Activated CD4-positive, alpha-beta memory T cell treated with anti-CD3 and anti-CD28 coated beads for 36 hours (primary cell): Measurements from ENCODE around the gene TAMALIN. TPM values are rescaled to one million over a fixed set of nuclear protein-coding genes. Genes with fewer than 3 reads are reported as not detected.

Experiments
- CTCF ChIA-PET: fragments of 350-600 bp; sonication (Branson Sonifier 250); formaldehyde crosslinking; loops from one replicate; lab custom pipeline; 2021; ENCODE audit warnings: antibody characterized with exemption, inconsistent platforms; lab: Charles Lee
- POLR2A ChIA-PET: fragments of 350-600 bp; sonication (Branson Sonifier 250); formaldehyde crosslinking; loops from one replicate; lab custom pipeline; 2021; ENCODE audit warnings: antibody characterized with exemption; lab: Charles Lee
- DNase-seq: peaks from one replicate; pipeline ENCODE4 v3.0.0-alpha.2; 2020
- H3K27ac Mint-ChIP-seq: one replicate; pipeline ENCODE4 v1.8.0; 2021; ENCODE audit warnings: mixed read lengths
- H3K27me3 Mint-ChIP-seq: one replicate; pipeline ENCODE4 v1.8.0; 2021; ENCODE audit warnings: mixed read lengths
- H3K36me3 Mint-ChIP-seq: one replicate; pipeline ENCODE4 v1.8.0; 2021; ENCODE audit warnings: mixed read lengths
- H3K4me1 Mint-ChIP-seq: one replicate; pipeline ENCODE4 v1.8.0; 2021; ENCODE audit warnings: low read depth, mixed read lengths
- H3K4me3 Mint-ChIP-seq: one replicate; pipeline ENCODE4 v1.8.0; 2021; ENCODE audit warnings: mild to moderate bottlenecking, mixed read lengths
- H3K9me3 Mint-ChIP-seq: one replicate; pipeline ENCODE4 v1.8.0; 2021; ENCODE audit warnings: mixed read lengths
- intact Hi-C: fragments of 100-400 bp; cut with micrococcal nuclease; formaldehyde crosslinking; loops from one replicate; pipeline ENCODE4 v1.15.1; 2023
- total RNA-seq, 2 experiments: library from RNA; stranded (reverse); gene quantifications; one replicate each; pipeline ENCODE4 v1.2.3, GENCODE V29; 2021

TAMALIN gene
- total RNA-seq, 2 experiments from 2014 or later: 15.1 to 18.7 TPM

DNA sequence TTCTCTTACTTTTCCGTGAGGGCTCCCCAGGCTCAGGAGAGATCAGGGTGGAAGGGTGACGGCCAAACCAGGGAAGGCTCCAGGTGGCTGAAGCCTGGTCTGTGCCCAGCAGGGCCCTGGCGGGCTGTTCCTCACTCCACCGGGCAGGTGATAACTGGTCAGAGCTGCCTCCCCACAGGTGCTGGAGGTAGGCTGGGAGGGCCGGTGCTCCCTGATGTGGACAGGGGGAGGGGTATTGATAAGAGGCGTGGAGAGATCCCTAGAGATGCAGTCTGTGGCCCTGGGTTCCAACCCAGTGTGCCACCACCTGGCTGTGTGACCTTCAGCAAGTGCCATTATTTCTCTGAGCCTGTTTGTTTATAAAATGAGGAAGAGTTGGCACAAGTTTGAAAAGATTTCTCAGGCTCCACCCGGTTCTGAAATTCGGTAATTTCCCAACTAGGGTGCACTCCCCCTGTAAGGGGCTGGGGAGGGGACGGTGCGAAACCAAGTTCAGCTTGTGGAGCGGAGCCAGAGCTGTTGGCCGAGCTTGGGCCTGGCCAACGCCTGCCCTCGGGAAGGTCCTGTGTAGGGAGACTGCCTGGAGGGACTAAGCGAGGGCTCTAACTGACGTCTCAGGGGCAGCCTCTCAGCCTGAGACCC lies 43.5 kb downstream of the TAMALIN start:
- no peak for DNase-seq
- peak overlapping the region; percentile 88 for H3K4me3 Mint-ChIP-seq

DNA sequence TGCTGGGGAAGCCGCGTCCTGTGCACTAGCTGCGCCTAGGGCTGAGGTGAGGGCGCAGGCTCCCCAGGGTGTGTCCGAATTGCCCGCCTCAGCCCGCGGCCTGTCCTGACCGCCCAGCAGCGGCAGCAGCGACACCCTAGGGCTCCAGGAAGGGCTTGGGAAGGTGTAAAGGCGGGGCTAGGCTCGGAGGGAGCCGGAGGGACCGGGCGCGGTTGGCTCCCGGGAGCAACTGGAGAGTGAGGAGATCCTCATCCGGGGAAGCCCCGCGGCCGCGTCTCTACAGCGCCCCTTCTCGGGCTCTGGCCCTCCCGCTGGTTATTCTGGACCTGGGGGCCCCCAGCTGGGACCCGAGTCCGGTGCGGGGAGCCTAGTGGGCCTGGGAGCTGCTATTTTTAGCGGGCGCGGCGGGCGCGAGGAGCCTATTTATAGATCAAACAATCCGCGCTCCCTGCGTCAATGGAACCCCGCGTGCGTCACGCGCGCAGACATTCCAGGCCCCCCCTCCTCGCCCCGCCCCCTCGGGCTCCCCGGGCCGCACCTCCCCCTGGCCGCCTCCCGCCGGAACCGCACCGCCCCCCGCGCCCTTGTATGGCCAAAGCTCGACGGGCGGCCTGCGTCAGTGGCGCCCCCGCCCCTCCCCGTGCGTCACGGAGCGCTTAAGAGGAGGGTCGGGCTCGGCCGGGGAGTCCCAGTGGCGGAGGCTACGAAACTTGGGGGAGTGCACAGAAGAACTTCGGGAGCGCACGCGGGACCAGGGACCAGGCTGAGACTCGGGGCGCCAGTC lies 44.2 kb downstream of the TAMALIN start, which contains the start of gene NR4A1:
Gene NR4A1 (plus strand): TSS at position 685 of the 784 bp plus-strand sequence. CDS start 2,887 bp downstream, outside the sequence.
- no peaks in the 10 kb centered on the region for H3K27me3 Mint-ChIP-seq

More for the DNA sequence above, 43.5 kb downstream of the TAMALIN start:
- POLR2A ChIA-PET: interaction anchor here (0.7 to 2.4 kb wide), 7 partner anchors 9 to 172 kb away, joined by 3 to 26 read pairs (median 6); partner anchors contain the start of gene ATG101
- H3K36me3 Mint-ChIP-seq: peaks cover 10% of the 10 kb centered on the region
- H3K4me1 Mint-ChIP-seq: peaks cover 30% of the 10 kb centered on the region
- peak overlapping the region; percentile 87 for H3K27ac Mint-ChIP-seq
- intact Hi-C loops: no loop called here
- no peaks in the 10 kb centered on the region for H3K9me3 Mint-ChIP-seq
- CTCF ChIA-PET: interaction anchor here (0.7 to 4.1 kb wide), 9 partner anchors 12 to 70 kb away, joined by 3 to 71 read pairs (median 8); partner anchors contain the start of gene ATG101
- H3K27me3 Mint-ChIP-seq: no peaks in the 10 kb centered on the region

DNA sequence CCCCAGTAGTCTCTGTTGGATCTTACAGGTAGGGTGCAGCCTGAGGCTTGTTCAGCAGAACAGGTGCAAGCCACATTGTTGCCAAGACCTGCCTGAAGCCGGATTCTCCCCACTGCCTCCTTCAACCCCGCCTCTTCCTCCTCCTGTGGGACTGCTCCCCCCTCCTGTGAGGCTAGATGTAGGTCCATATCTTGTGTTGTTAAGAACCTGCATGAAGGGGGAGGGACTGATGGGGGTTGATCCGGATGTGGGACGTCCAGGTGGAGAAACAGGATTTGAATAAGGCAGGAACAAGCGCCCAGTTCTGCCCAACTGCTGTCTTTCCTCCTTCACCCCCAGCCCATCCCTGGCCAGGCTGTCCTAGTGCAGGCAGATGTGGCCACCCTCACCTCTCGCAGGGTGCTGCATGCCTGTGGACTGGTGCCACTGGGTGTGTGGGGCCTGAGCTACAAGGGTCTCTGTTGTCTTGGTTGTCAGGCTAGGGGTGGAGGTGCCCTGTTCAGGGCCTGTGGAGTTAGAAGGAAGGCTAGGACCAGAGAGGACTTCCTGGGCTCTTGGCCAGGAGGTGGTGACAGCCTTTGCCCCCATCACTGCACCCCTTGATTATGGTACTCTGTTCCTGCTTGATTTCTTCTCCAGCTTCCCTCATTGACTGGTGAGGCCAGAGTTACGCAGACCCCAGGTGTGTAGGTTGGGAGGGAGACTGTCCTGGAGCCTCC lies 45.9 kb downstream of the TAMALIN start:
- H3K27ac Mint-ChIP-seq: peak overlapping the region; percentile 91
- ChIA-PET CTCF (interaction anchor here (1.4 to 4.1 kb wide), 4 partner anchors 9 to 27 kb away, joined by 5 to 71 read pairs (median 20); partner anchors contain the start of gene ATG101), POLR2A (interaction anchor here (2.4 kb wide), 1 partner anchor 15 kb away, joined by 26 read pairs; no protein-coding TSS in a partner anchor)
- peak; percentile 43 for DNase-seq
- intact Hi-C loops: no loop called here
- peak overlapping the region; percentile 88 for H3K4me3 Mint-ChIP-seq
- peaks cover 23% of the 10 kb centered on the region for H3K36me3 Mint-ChIP-seq
- H3K27me3 Mint-ChIP-seq: no peaks in the 10 kb centered on the region
- H3K4me1 Mint-ChIP-seq: peaks cover 27% of the 10 kb centered on the region
- no peaks in the 10 kb centered on the region for H3K9me3 Mint-ChIP-seq

More for the DNA sequence above, 44.2 kb downstream of the TAMALIN start, which contains the start of gene NR4A1:
- peak within 1 kb of the TSS; percentile 88 for H3K4me3 Mint-ChIP-seq
- intact Hi-C loops: loop anchor here (1.0 kb wide), 5 partner anchors 14 to 44 kb away; partner anchors contain the start of gene ATG101
- CTCF ChIA-PET: interaction anchor here (0.7 to 4.1 kb wide), 14 partner anchors 12 to 69 kb away, joined by 3 to 71 read pairs (median 6); partner anchors contain the start of gene ATG101
- POLR2A ChIA-PET: interaction anchor here (0.7 to 2.4 kb wide), 12 partner anchors 10 to 171 kb away, joined by 3 to 26 read pairs (median 4); partner anchors contain the start of genes ATG101 and TAMALIN
- H3K36me3 Mint-ChIP-seq: peaks cover 10% of the 10 kb centered on the region
- DNase-seq: peak; percentile 99
- peaks cover 27% of the 10 kb centered on the region for H3K4me1 Mint-ChIP-seq
- peak within 1 kb of the TSS; percentile 91 for H3K27ac Mint-ChIP-seq
- H3K9me3 Mint-ChIP-seq: no peaks in the 10 kb centered on the region

DNA sequence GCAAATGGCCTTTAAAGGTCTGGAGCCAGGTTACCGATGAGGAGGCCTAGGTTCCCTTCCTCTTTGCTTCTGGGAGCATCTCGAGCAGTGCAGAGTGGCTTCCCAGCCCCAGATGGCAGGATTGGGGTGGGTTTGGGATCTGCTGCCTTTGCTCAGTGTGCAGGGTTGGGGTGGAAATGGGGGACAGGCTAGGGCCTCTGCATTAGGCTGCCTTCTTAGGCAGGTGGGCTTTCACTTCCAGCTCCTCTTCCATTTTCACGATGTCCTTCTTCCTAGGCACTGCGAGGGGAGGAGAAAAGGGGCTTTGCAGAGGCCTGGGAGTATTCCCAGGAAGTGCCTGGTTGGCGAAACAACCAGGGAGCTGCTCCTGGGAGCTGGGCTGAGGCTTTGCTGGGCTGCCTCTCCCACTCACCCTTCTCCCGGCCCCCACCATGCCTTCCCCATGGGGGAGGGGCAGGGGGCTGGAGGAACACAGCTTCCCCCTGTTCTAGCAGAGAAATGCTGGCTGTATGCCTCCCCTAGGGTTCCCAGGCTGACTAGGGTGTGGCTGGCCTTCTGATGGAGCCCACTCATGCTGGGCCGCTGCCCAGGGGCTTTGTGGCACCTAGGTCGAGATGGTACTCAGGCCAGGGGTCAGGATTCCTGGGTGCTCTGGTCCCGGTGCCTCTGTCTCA lies 46.9 kb downstream of the TAMALIN start:
- Mint-ChIP-seq H3K9me3 (no peaks in the 10 kb centered on the region), H3K4me1 (peaks cover 27% of the 10 kb centered on the region), H3K27me3 (no peaks in the 10 kb centered on the region), H3K36me3 (peaks cover 28% of the 10 kb centered on the region), H3K27ac (no peak overlapping the region), H3K4me3 (peak overlapping the region; percentile 88)
- no peak for DNase-seq
- CTCF ChIA-PET: interaction anchor here (4.1 kb wide), 2 partner anchors 16 to 28 kb away, joined by 35 to 71 read pairs; partner anchors contain the start of gene ATG101
- intact Hi-C loops: no loop called here
- POLR2A ChIA-PET: no interaction called here

DNA sequence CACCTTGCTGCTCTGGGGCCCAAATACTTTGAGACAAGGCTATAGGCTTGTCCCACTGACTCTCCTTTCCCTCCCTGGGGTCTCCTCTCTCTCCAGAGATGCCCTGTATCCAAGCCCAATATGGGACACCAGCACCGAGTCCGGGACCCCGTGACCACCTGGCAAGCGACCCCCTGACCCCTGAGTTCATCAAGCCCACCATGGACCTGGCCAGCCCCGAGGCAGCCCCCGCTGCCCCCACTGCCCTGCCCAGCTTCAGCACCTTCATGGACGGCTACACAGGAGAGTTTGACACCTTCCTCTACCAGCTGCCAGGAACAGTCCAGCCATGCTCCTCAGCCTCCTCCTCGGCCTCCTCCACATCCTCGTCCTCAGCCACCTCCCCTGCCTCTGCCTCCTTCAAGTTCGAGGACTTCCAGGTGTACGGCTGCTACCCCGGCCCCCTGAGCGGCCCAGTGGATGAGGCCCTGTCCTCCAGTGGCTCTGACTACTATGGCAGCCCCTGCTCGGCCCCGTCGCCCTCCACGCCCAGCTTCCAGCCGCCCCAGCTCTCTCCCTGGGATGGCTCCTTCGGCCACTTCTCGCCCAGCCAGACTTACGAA lies 47.6 kb downstream of the TAMALIN start:
- H3K4me3 Mint-ChIP-seq: no peak overlapping the region
- no peaks in the 10 kb centered on the region for H3K9me3 Mint-ChIP-seq
- peaks cover 31% of the 10 kb centered on the region for H3K36me3 Mint-ChIP-seq
- peaks cover 24% of the 10 kb centered on the region for H3K4me1 Mint-ChIP-seq
- intact Hi-C loops: no loop called here
- no peaks in the 10 kb centered on the region for H3K27me3 Mint-ChIP-seq
- no peak overlapping the region for H3K27ac Mint-ChIP-seq
- no peak for DNase-seq
- ChIA-PET CTCF (interaction anchor here (0.8 to 4.1 kb wide), 5 partner anchors 16 to 31 kb away, joined by 3 to 71 read pairs (median 7); partner anchors contain the start of gene ATG101), POLR2A (no interaction called here)

DNA sequence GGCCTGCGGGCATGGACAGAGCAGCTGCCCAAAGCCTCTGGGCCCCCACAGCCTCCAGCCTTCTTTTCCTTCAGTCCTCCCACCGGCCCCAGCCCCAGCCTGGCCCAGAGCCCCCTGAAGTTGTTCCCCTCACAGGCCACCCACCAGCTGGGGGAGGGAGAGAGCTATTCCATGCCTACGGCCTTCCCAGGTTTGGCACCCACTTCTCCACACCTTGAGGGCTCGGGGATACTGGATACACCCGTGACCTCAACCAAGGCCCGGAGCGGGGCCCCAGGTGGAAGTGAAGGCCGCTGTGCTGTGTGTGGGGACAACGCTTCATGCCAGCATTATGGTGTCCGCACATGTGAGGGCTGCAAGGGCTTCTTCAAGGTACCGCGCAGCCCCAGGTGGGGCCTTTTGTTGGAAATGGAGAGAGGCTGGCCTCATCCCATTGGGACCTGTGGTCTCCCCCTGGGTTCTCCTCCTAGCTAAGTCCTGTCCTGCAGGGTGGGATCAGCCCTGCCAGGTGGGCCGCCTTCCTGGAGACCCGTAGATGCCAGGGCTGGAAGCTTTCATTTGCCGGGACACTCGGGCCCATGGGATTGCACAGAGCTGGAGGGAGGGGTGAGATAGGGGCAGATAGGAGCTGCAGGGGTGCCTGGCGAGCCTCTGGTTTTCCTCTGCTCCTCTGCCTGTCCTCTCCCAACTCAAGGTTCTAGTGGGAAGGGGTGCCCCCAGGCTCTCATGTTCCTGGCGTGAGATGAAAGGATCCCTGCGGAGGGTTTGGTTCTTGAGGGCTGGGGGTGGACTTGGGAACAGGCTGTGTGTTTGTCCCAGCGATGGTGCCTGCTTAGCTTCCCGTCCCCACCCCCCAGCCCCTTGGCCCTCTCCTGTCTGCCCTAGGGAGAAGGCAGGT lies 48.3 kb downstream of the TAMALIN start:
- Mint-ChIP-seq H3K4me1 (peaks cover 17% of the 10 kb centered on the region), H3K36me3 (peaks cover 31% of the 10 kb centered on the region), H3K27me3 (no peaks in the 10 kb centered on the region), H3K4me3 (no peak overlapping the region), H3K9me3 (no peaks in the 10 kb centered on the region), H3K27ac (no peak overlapping the region)
- ChIA-PET POLR2A (no interaction called here), CTCF (interaction anchor here (0.8 to 1.4 kb wide), 3 partner anchors 15 to 32 kb away, joined by 3 to 7 read pairs (median 4); partner anchors contain the start of gene ATG101)
- intact Hi-C loops: no loop called here
- DNase-seq: no peak

DNA sequence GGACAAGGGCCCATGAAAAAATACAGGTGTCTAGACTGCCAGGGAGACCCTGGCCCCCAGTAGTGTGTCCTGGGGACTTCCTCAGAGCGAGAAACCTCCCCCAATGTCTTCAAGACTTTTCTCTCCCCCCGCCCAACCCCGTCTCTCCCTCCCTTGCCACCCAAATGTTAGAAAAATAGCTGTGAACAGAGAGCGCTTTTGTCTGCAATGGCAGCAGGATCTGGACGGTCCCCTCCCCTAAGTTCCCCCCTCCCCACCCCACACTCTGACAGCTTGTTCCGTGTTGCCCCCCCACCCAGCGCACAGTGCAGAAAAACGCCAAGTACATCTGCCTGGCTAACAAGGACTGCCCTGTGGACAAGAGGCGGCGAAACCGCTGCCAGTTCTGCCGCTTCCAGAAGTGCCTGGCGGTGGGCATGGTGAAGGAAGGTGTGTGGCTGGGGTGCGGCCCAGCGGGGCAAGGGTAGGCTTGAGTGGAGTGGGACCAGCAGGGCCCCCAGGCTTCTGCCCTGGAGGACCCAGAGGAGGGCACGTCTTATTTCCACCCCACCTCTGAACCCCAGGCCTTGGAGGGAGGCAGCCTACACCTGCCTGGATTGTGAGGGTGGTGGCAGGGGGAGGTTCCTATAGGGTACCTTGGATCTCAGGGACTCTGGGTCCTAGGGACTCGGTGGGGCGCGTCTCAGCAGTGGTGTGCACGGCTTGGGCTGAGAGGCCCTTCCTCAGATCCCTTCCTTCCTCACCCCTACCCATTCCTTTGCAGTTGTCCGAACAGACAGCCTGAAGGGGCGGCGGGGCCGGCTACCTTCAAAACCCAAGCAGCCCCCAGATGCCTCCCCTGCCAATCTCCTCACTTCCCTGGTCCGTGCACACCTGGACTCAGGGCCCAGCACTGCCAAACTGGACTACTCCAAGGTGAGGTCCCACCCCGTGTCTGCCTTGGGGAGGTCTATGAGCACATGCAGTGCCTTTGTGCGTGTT lies 49.3 kb downstream of the TAMALIN start:
- peak overlapping the region; percentile 10 for H3K27ac Mint-ChIP-seq
- CTCF ChIA-PET: interaction anchor here (1.0 to 1.4 kb wide), 2 partner anchors 31 to 33 kb away, joined by 3 to 7 read pairs; no protein-coding TSS in a partner anchor
- no peak for DNase-seq
- H3K27me3 Mint-ChIP-seq: no peaks in the 10 kb centered on the region
- intact Hi-C loops: no loop called here
- no peak overlapping the region for H3K4me3 Mint-ChIP-seq
- POLR2A ChIA-PET: no interaction called here
- no peaks in the 10 kb centered on the region for H3K9me3 Mint-ChIP-seq
- H3K36me3 Mint-ChIP-seq: peaks cover 31% of the 10 kb centered on the region
- peaks cover 12% of the 10 kb centered on the region for H3K4me1 Mint-ChIP-seq

DNA sequence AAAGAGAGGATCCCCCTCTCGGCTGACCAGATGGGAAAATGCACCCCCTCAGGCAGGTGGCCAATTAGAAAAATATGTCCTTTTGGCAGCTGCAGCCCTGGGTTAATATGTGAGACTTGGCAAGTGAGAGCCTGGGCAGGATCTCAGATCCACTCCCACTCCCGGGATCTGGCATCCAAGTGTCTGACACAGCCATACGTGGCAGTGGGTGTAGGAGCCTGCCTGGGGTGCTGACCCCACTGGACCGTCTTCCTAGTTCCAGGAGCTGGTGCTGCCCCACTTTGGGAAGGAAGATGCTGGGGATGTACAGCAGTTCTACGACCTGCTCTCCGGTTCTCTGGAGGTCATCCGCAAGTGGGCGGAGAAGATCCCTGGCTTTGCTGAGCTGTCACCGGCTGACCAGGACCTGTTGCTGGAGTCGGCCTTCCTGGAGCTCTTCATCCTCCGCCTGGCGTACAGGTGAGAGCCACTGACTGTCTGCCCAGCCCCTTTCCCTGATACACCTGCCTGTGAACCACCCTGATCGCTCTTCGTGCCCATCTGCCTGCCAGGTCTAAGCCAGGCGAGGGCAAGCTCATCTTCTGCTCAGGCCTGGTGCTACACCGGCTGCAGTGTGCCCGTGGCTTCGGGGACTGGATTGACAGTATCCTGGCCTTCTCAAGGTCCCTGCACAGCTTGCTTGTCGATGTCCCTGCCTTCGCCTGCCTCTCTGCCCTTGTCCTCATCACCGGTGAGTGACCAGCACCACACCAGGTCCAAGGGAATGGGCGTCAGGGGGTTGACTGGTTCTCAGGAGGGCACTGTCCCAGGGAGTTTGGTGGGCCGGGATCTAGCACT lies 50.3 kb downstream of the TAMALIN start:
- no peak overlapping the region for H3K27ac Mint-ChIP-seq
- ChIA-PET CTCF (no interaction called here), POLR2A (no interaction called here)
- no peak overlapping the region for H3K4me3 Mint-ChIP-seq
- no peaks in the 10 kb centered on the region for H3K9me3 Mint-ChIP-seq
- no peak for DNase-seq
- intact Hi-C loops: no loop called here
- peaks cover 29% of the 10 kb centered on the region for H3K36me3 Mint-ChIP-seq
- H3K27me3 Mint-ChIP-seq: no peaks in the 10 kb centered on the region
- peaks cover 11% of the 10 kb centered on the region for H3K4me1 Mint-ChIP-seq
